HEK293T (cell line): Measurements from ENCODE around the gene TMEM202.

Experiments used
- ARNT ChIP-seq: fragments of 450-650 bp; IDR thresholded peaks from 2 replicates; pipeline ENCODE4 v1.6.1; 2017; ENCODE audit warnings: mild to moderate bottlenecking
- ELF4 ChIP-seq: fragments of 450-650 bp; IDR thresholded peaks from 2 replicates; pipeline ENCODE4 v1.6.1; 2017; ENCODE audit warnings: antibody characterized with exemption
- FOXA1 ChIP-seq: fragments of 450-650 bp; IDR thresholded peaks from 2 replicates; pipeline ENCODE4 v1.6.1; 2016; ENCODE audit warnings: mild to moderate bottlenecking
- FOXK2 ChIP-seq: fragments of 450-650 bp; IDR thresholded peaks from 2 replicates; pipeline ENCODE4 v1.6.1; 2016; ENCODE audit warnings: mild to moderate bottlenecking
- HDGF ChIP-seq: fragments of 450-650 bp; IDR thresholded peaks from 2 replicates; pipeline ENCODE4 v1.6.1; 2017; ENCODE audit warnings: antibody characterized with exemption, borderline replicate concordance
- LEF1 ChIP-seq: fragments of 450-650 bp; IDR thresholded peaks from 2 replicates; pipeline ENCODE4 v1.6.1; 2017; ENCODE audit warnings: mild to moderate bottlenecking, borderline replicate concordance
- NFRKB ChIP-seq: fragments of 450-650 bp; IDR thresholded peaks from 2 replicates; pipeline ENCODE4 v1.6.1; 2016; ENCODE audit warnings: mild to moderate bottlenecking, moderate library complexity
- TARDBP ChIP-seq: fragments of 450-650 bp; IDR thresholded peaks from 2 replicates; pipeline ENCODE4 v1.6.1; 2016

GRCh38 chr15:72437650-72438316, 39.7 kb downstream of the TMEM202 start:
- TF ChIP-seq NFRKB, result no peak
- TF ChIP-seq FOXA1, result no peak
- no peak for TF ChIP-seq FOXK2
- TF ChIP-seq HDGF, result no peak
- no peak for TF ChIP-seq TARDBP
- TF ChIP-seq ARNT, result no peak
- no peak for TF ChIP-seq ELF4
- no peak for TF ChIP-seq LEF1
